Endothelial cell of umbilical vein (primary cell): ENCODE results near the gene DPYD. TPM values are rescaled to one million over a fixed set of nuclear protein-coding genes. Genes with fewer than 3 reads are reported as not detected.

ENCODE experiments used
- BruUV-seq: library from RNA; stranded (reverse); fragments of 400-500 nt; replicated peaks from 2 replicates; lab custom pipeline; 2021; lab: Mats Ljungman, UMichigan
- CTCF ChIA-PET: fragments of 300-600, 350-600 bp; sonication (Branson Sonifier 250); formaldehyde crosslinking; loops from one replicate; lab custom pipeline; 2021; ENCODE audit warnings: antibody characterized with exemption, inconsistent platforms; lab: Charles Lee
- POLR2A ChIA-PET: fragments of 300-600, 350-600 bp; sonication (Branson Sonifier 250); formaldehyde crosslinking; loops from one replicate; lab custom pipeline; 2021; ENCODE audit warnings: antibody characterized with exemption, inconsistent platforms; lab: Charles Lee
- DNase-seq: peaks from one replicate; pipeline ENCODE4 v3.0.0-alpha.2; 2011; ENCODE audit warnings: low read depth, low spot score
- FAIRE-seq: peaks from 2 replicates; lab custom pipeline; 2011; peaks lifted over from hg19 to GRCh38; lab: Jason Lieb, UNC
- H2AFZ ChIP-seq: 2 replicates; pipeline ENCODE4 v1.6.0; 2012; ENCODE audit warnings: low read depth, low read length, control low read depth, inconsistent platforms
- H3K27ac ChIP-seq: 2 replicates; pipeline ENCODE4 v1.5.1; 2011; ENCODE audit warnings: low read depth, mild to moderate bottlenecking, control low read depth, low read length, moderate library complexity; ENCODE audit not compliant: insufficient read depth
- H3K27me3 ChIP-seq, 2 experiments: 2 replicates each; pipeline versions ENCODE4 v1.6.0 to v1.6.1; 2011; ENCODE audit warnings: low read length in 2 of 2, mixed read lengths in 1 of 2; ENCODE audit not compliant: control insufficient read depth in 2 of 2, insufficient read depth in 2 of 2
- H3K36me3 ChIP-seq, 2 experiments: 2 replicates in 1 of 2; 3 replicates in 1 of 2; pipeline ENCODE4 v1.5.1; 2011; ENCODE audit warnings: low read length in 2 of 2, mild to moderate bottlenecking in 1 of 2, moderate library complexity in 1 of 2; ENCODE audit not compliant: control insufficient read depth in 2 of 2, insufficient read depth in 2 of 2; ENCODE audit errors: extremely low read depth in 1 of 2
- H3K4me1 ChIP-seq: 3 replicates; pipeline ENCODE4 v1.5.1; 2011; ENCODE audit warnings: mild to moderate bottlenecking, low read length; ENCODE audit not compliant: control insufficient read depth, insufficient read depth; ENCODE audit errors: extremely low read depth
- H3K4me2 ChIP-seq: 2 replicates; pipeline ENCODE4 v1.6.1; 2011; ENCODE audit warnings: low read length, control low read depth, mixed read lengths; ENCODE audit not compliant: insufficient read depth
- H3K4me3 ChIP-seq, 3 experiments: fragments of 200-600 bp in 1 of 3; sonication (generic), shearing (Covaris generic) in 1 of 3; replicated peaks in 1 of 3; 2 replicates each; pipeline ENCODE4 v1.5.1; 2011 to 2016; ENCODE audit warnings: control low read depth in 3 of 3, low read length in 3 of 3, mild to moderate bottlenecking in 2 of 3, inconsistent platforms in 1 of 3, low read depth in 1 of 3, moderate library complexity in 1 of 3; ENCODE audit not compliant: insufficient read depth in 1 of 3
- H3K79me2 ChIP-seq: 2 replicates; pipeline ENCODE4 v1.6.0; 2012; ENCODE audit warnings: low read length, inconsistent platforms; ENCODE audit not compliant: control insufficient read depth, insufficient read depth
- H3K9ac ChIP-seq: replicated peaks from 2 replicates; pipeline ENCODE3; 2011; ENCODE audit warnings: low read length, control low read depth; ENCODE audit not compliant: insufficient read depth; ENCODE audit errors: extremely low read depth
- H3K9me1 ChIP-seq: replicated peaks from 3 replicates; pipeline ENCODE4 v1.6.0; 2011; ENCODE audit warnings: mild to moderate bottlenecking, low read length; ENCODE audit not compliant: control insufficient read depth, insufficient read depth; ENCODE audit errors: extremely low read depth
- H3K9me3 ChIP-seq: replicated peaks from 2 replicates; pipeline ENCODE4 v1.5.1; 2012; ENCODE audit warnings: low read length, inconsistent platforms; ENCODE audit not compliant: control insufficient read depth, insufficient read depth
- H4K20me1 ChIP-seq: replicated peaks from 2 replicates; pipeline ENCODE3; 2011; ENCODE audit warnings: mild to moderate bottlenecking, low read length; ENCODE audit not compliant: control insufficient read depth, insufficient read depth; ENCODE audit errors: extremely low read depth
- CTCF ChIP-seq, 2 donors: IDR thresholded peaks; 1 replicate in 1 of 2; 2 replicates in 1 of 2; pipeline ENCODE4 v1.5.1; 2011; ENCODE audit warnings: low read length in 2 of 2, mild to moderate bottlenecking in 2 of 2, moderate library complexity in 2 of 2, control low read depth in 1 of 2, inconsistent platforms in 1 of 2, low read depth in 1 of 2; ENCODE audit not compliant: insufficient read depth in 1 of 2; ENCODE audit errors: extremely low read depth in 1 of 2
- EZH2 ChIP-seq: IDR thresholded peaks from 2 replicates; pipeline ENCODE4 v1.6.1; 2012; ENCODE audit warnings: borderline replicate concordance, low read depth, mild to moderate bottlenecking, moderate library complexity, low read length, inconsistent platforms; ENCODE audit not compliant: severe bottlenecking
- FOS ChIP-seq: IDR thresholded peaks from 2 replicates; pipeline ENCODE4 v1.6.1; 2011; ENCODE audit warnings: mild to moderate bottlenecking, low read length, moderate library complexity, borderline replicate concordance; ENCODE audit not compliant: insufficient read depth
- GATA2 ChIP-seq: IDR thresholded peaks from 2 replicates; pipeline ENCODE4 v1.7.0; 2011; ENCODE audit warnings: low read depth, mild to moderate bottlenecking, moderate library complexity, mixed read lengths, low read length; ENCODE audit not compliant: insufficient read length, insufficient read depth
- JUN ChIP-seq: IDR thresholded peaks from 2 replicates; pipeline ENCODE4 v1.6.1; 2011; ENCODE audit warnings: borderline replicate concordance, low read depth; ENCODE audit not compliant: insufficient read length, insufficient read depth
- MAX ChIP-seq: IDR thresholded peaks from 2 replicates; pipeline ENCODE4 v1.6.1; 2011; ENCODE audit not compliant: insufficient read depth, insufficient read length
- MYC ChIP-seq: IDR thresholded peaks from one replicate; pipeline ENCODE4 v1.6.1; 2011; ENCODE audit warnings: mild to moderate bottlenecking, low read depth, low read length
- POLR2A ChIP-seq: IDR thresholded peaks from 2 replicates; pipeline ENCODE4 v1.6.1; 2012; ENCODE audit warnings: low read depth, mild to moderate bottlenecking, control low read depth, low read length
- POLR2AphosphoS5 ChIP-seq: IDR thresholded peaks from 2 replicates; pipeline ENCODE4 v1.6.1; 2012; ENCODE audit warnings: low read depth, mild to moderate bottlenecking, control low read depth, low read length, moderate library complexity; ENCODE audit not compliant: insufficient read depth
- dilution Hi-C: fragments of 300-500 bp; cut with MboI; formaldehyde crosslinking; loops from one replicate; pipeline ENCODE4 v1.15.0; 2019; ENCODE audit warnings: low sequenced_read_pairs; ENCODE audit not compliant: extremely low pct_ligation_motif_present
- intact Hi-C: fragments of 100-400 bp; cut with micrococcal nuclease; formaldehyde crosslinking; loops from one replicate; pipeline ENCODE4 v1.10.0; 2022
- polyA plus RNA-seq, 4 experiments: library from polyadenylated mRNA; depleted of rRNA in 3 of 4; stranded (reverse) in 3 of 4; unstranded in 1 of 4; fragments of >200 nt; gene quantifications; 2 replicates each; pipeline versions ENCODE4 v1.2.1 to v1.2.3, GENCODE V29; 2011 to 2012; ENCODE audit warnings: missing spikeins in 1 of 4
- total RNA-seq: library from RNA; stranded (reverse); gene quantifications from 2 replicates; pipeline ENCODE4 v1.2.3, GENCODE V29; 2021

DPYD gene
- total and polyA plus RNA-seq, 2 donors (not counting 3 experiments of a cell fraction or from before 2014, with no cell fraction given): 4.6 to 15.1 TPM

GRCh38 chr1:97797403-97798183 is 123.2 kb downstream of the DPYD start:
- Histone ChIP-seq H3K4me1 (peaks cover 29% of the 10 kb centered on the region), H3K27ac (peak overlapping the region; percentile 84), H3K4me3 (no peak overlapping the region), H3K9ac (peak overlapping the region; percentile 75), H4K20me1 (no peaks in the 10 kb centered on the region), H3K36me3 (no peaks in the 10 kb centered on the region), H2AFZ (peak overlapping the region; percentile 8), H3K79me2 (no peaks in the 10 kb centered on the region), H3K9me1 (no peaks in the 10 kb centered on the region), H3K27me3 (no peaks in the 10 kb centered on the region), H3K4me2 (peak overlapping the region; percentile 71), H3K9me3 (no peaks in the 10 kb centered on the region)
- peak; percentile 70 for FAIRE-seq
- CTCF ChIA-PET: interaction anchor here (1.0 to 1.7 kb wide), 5 partner anchors 9 to 194 kb away, joined by 3 to 6 read pairs (median 3); partner anchors contain the start of gene DPYD
- TSS peak; percentile 72 for BruUV-seq
- DNase-seq: peak; percentile 70
- TF ChIP-seq GATA2 (peak; percentile 43), FOS (no peak)
- POLR2A ChIA-PET: no interaction called here
- intact Hi-C loops: loop anchor here (1.0 to 2.0 kb wide), 2 partner anchors 53 to 251 kb away; no protein-coding TSS in a partner anchor
- dilution Hi-C loops: no loop called here

GRCh38 chr1:97796711-97797110 is 124.1 kb downstream of the DPYD start:
- BruUV-seq: no TSS peak
- Histone ChIP-seq H3K27ac (peak overlapping the region; percentile 84), H3K4me2 (peak overlapping the region; percentile 71), H4K20me1 (no peaks in the 10 kb centered on the region), H3K4me1 (peaks cover 29% of the 10 kb centered on the region), H3K9ac (peak overlapping the region; percentile 75), H3K27me3 (no peaks in the 10 kb centered on the region), H3K79me2 (no peaks in the 10 kb centered on the region), H3K9me3 (no peaks in the 10 kb centered on the region), H2AFZ (no peak overlapping the region), H3K9me1 (no peaks in the 10 kb centered on the region), H3K36me3 (no peaks in the 10 kb centered on the region), H3K4me3 (no peak overlapping the region)
- intact Hi-C loops: loop anchor here (1.0 to 2.0 kb wide), 3 partner anchors 54 to 252 kb away; no protein-coding TSS in a partner anchor
- no peak for TF ChIP-seq EZH2
- TF ChIP-seq JUN: no peak
- TF ChIP-seq MYC: no peak
- TF ChIP-seq GATA2: no peak
- no peak for TF ChIP-seq MAX
- TF ChIP-seq POLR2AphosphoS5: no peak
- TF ChIP-seq CTCF (IDR thresholded peaks at IDR 0.05; ENCODE audit: extremely low read depth in 1 of 2, insufficient read depth in 1 of 2, low read depth in 1 of 2, low read length in 2 of 2): no peak
- no peak for TF ChIP-seq POLR2A
- no peak for TF ChIP-seq FOS
- DNase-seq (peak; percentile 89), FAIRE-seq (peak; percentile 66)
- dilution Hi-C loops: no loop called here
- CTCF ChIA-PET: interaction anchor here (0.9 to 1.7 kb wide), 7 partner anchors 8 to 672 kb away, joined by 3 to 6 read pairs (median 4); no protein-coding TSS in a partner anchor
- POLR2A ChIA-PET: no interaction called here
